ENCODE measurements around the gene HYI. TPM values are rescaled to one million over a fixed set of nuclear protein-coding genes. Genes with fewer than 3 reads are reported as not detected.

HYI gene
- total RNA-seq (2022; extraction: Qiagen RNA extraction), result 11.5 to 16.4 TPM (median 14.1 TPM) in 5 replicates

GRCh38 chr1:43453442-43454269 lies at the start of gene HYI:
Gene HYI (minus strand): TSS chr1:43453931. CDS start chr1:43453793, 138 bp downstream.

Other genes starting within 250 kb of the HYI start
- gene TMEM125, start 183.9 kb downstream of the HYI start, total RNA-seq (2022; extraction: Qiagen RNA extraction), result 0.05 TPM in 1 of 5 replicates, not detected in the others
- gene C1orf210, start 168.3 kb downstream of the HYI start, total RNA-seq (2022; extraction: Qiagen RNA extraction), result 0.07 TPM in 1 of 5 replicates, not detected in the others
- 0.06 to 0.12 TPM (median 0.08 TPM) in 4 of 5 replicates, not detected in the other for gene TIE1, start 152.9 kb downstream of the HYI start, total RNA-seq (2022; extraction: Qiagen RNA extraction)
- gene MPL, start 116.1 kb downstream of the HYI start, total RNA-seq (2022; extraction: Qiagen RNA extraction), result 0.08 to 0.31 TPM (median 0.17 TPM) in 4 of 5 replicates, not detected in the other
- gene CDC20, start 95.0 kb downstream of the HYI start, total RNA-seq (2022; extraction: Qiagen RNA extraction), result 179 to 207 TPM (median 198 TPM) in 5 replicates
- gene ELOVL1, start 85.9 kb downstream of the HYI start, total RNA-seq (2022; extraction: Qiagen RNA extraction), result 138 to 155 TPM (median 146 TPM) in 5 replicates
- 35.0 to 37.4 TPM (median 35.4 TPM) in 5 replicates for gene MED8, start 64.1 kb downstream of the HYI start, total RNA-seq (2022; extraction: Qiagen RNA extraction)
- 5.9 to 7.2 TPM (median 6.3 TPM) in 5 replicates for gene SZT2, start 64.0 kb downstream of the HYI start, total RNA-seq (2022; extraction: Qiagen RNA extraction)
- gene PTPRF, start 77.0 kb upstream of the HYI start, total RNA-seq (2022; extraction: Qiagen RNA extraction), result 77.2 to 91.6 TPM (median 89.1 TPM) in 5 replicates
- 13.6 to 15.2 TPM (median 14.6 TPM) in 5 replicates for gene KDM4A, start 196.2 kb upstream of the HYI start, total RNA-seq (2022; extraction: Qiagen RNA extraction)

All from A549 treated with AZD2906 at 1 μM for 4 hours (cell line).